Neural progenitor cell (in vitro differentiated cells): Measurements from ENCODE around the gene CCDC102A. TPM values are rescaled to one million over a fixed set of nuclear protein-coding genes. Genes with fewer than 3 reads are reported as not detected.
A peak's percentile ranks its signal among the peaks of the same experiment; 100 is the strongest.

Experiments
- DNase-seq: peaks from one replicate; pipeline ENCODE4 v3.0.0-alpha.2; 2016; ENCODE audit warnings: low spot score
- H2AFZ ChIP-seq: fragments of 200-600 bp; sonication (generic); replicated peaks from 2 replicates; pipeline ENCODE4 v1.6.1; 2016; ENCODE audit warnings: antibody characterized with exemption
- H3F3A ChIP-seq: fragments of 200-600 bp; sonication (generic); 2 replicates; pipeline ENCODE4 v1.6.1; 2016; ENCODE audit warnings: antibody characterized with exemption, low read depth
- H3K27ac ChIP-seq: fragments of 200-600 bp; sonication (generic); 2 replicates; pipeline ENCODE4 v1.5.1; 2016; ENCODE audit warnings: mild to moderate bottlenecking
- H3K27me3 ChIP-seq: fragments of 200-600 bp; sonication (generic); 2 replicates; pipeline ENCODE4 v1.6.1; 2016; ENCODE audit warnings: mild to moderate bottlenecking, moderate library complexity
- H3K36me3 ChIP-seq: fragments of 200-600 bp; sonication (generic); 2 replicates; pipeline ENCODE4 v1.5.1; 2016
- H3K4me1 ChIP-seq: fragments of 200-600 bp; sonication (generic); 2 replicates; pipeline ENCODE4 v1.6.1; 2016; ENCODE audit warnings: mixed run types
- H3K4me2 ChIP-seq: fragments of 200-600 bp; sonication (generic); 2 replicates; pipeline ENCODE4 v1.6.1; 2016
- H3K4me3 ChIP-seq: fragments of 200-600 bp; sonication (generic); 2 replicates; pipeline ENCODE4 v1.5.1; 2016
- H3K79me2 ChIP-seq: fragments of 200-600 bp; sonication (generic); 2 replicates; pipeline ENCODE4 v1.6.1; 2016; ENCODE audit warnings: low read depth
- H3K9ac ChIP-seq: fragments of 200-600 bp; sonication (generic); 2 replicates; pipeline ENCODE4 v1.6.1; 2016
- H3K9me3 ChIP-seq: fragments of 200-600 bp; sonication (generic); 2 replicates; pipeline ENCODE4 v1.5.1; 2016; ENCODE audit warnings: low read depth
- H4K20me1 ChIP-seq: fragments of 200-600 bp; sonication (generic); 2 replicates; pipeline ENCODE4 v1.6.1; 2016; ENCODE audit warnings: low read depth
- H3K27ac Mint-ChIP-seq: 3 replicates; pipeline ENCODE4 v1.8.0; 2021; ENCODE audit warnings: mixed read lengths
- H3K27me3 Mint-ChIP-seq: 2 replicates; pipeline ENCODE4 v1.8.0; 2022; ENCODE audit warnings: low read depth, mild to moderate bottlenecking, inconsistent platforms, moderate library complexity, mixed read lengths; ENCODE audit not compliant: insufficient read depth
- H3K36me3 Mint-ChIP-seq: 3 replicates; pipeline ENCODE4 v1.8.0; 2021; ENCODE audit warnings: mixed read lengths
- H3K4me1 Mint-ChIP-seq: 3 replicates; pipeline ENCODE4 v1.8.0; 2021; ENCODE audit warnings: mixed read lengths
- H3K4me3 Mint-ChIP-seq: 3 replicates; pipeline ENCODE4 v1.8.0; 2021; ENCODE audit warnings: mild to moderate bottlenecking, moderate library complexity, mixed read lengths
- H3K9me3 Mint-ChIP-seq: 3 replicates; pipeline ENCODE4 v1.8.0; 2020; ENCODE audit warnings: mixed read lengths
- CTCF ChIP-seq: fragments of 200-600 bp; sonication (generic); IDR thresholded peaks from 2 replicates; pipeline ENCODE4 v1.5.1; 2017; ENCODE audit warnings: antibody characterized with exemption, mild to moderate bottlenecking
- EZH2 ChIP-seq: fragments of 200-600 bp; sonication (generic); IDR thresholded peaks from 2 replicates; pipeline ENCODE4 v1.6.1; 2017; ENCODE audit warnings: antibody characterized with exemption, mild to moderate bottlenecking, moderate library complexity
- EZH2phosphoT487 ChIP-seq: fragments of 200-600 bp; sonication (generic); IDR thresholded peaks from 2 replicates; pipeline ENCODE4 v1.6.1; 2017; ENCODE audit warnings: antibody characterized with exemption
- total RNA-seq: library from RNA; depleted of rRNA; stranded (reverse); fragments of >200 nt; gene quantifications from 2 replicates; pipeline ENCODE4 v1.2.3, GENCODE V29; 2015; ENCODE audit warnings: low replicate concordance

Gene CCDC102A
- total RNA-seq, 1 donor from 2014 or later = 3.9 TPM

GRCh38 chr16:57479205-57479975 is 57.0 kb downstream of the CCDC102A start:
- Histone ChIP-seq H3K27ac (no peak overlapping the region), H3K4me3 (peak overlapping the region; percentile 41), H3K36me3 (no peaks in the 10 kb centered on the region), H2AFZ (peak overlapping the region; percentile 12), H3K27me3 (peaks cover 7% of the 10 kb centered on the region), H3K79me2 (no peaks in the 10 kb centered on the region), H3F3A (peaks cover 13% of the 10 kb centered on the region), H3K4me2 (peak overlapping the region; percentile 73), H4K20me1 (peaks cover 7% of the 10 kb centered on the region), H3K9ac (no peak overlapping the region), H3K9me3 (no peaks in the 10 kb centered on the region), H3K4me1 (peaks cover 44% of the 10 kb centered on the region)
- H3K36me3 Mint-ChIP-seq = no peaks in the 10 kb centered on the region
- H3K4me3 Mint-ChIP-seq = peak overlapping the region; percentile 94
- DNase-seq = peak; percentile 66
- H3K4me1 Mint-ChIP-seq = peaks cover 37% of the 10 kb centered on the region
- H3K9me3 Mint-ChIP-seq = no peaks in the 10 kb centered on the region
- H3K27ac Mint-ChIP-seq = peak overlapping the region; percentile 93
- TF ChIP-seq CTCF (no peak), EZH2 (no peak), EZH2phosphoT487 (no peak)
- peaks cover 5% of the 10 kb centered on the region for H3K27me3 Mint-ChIP-seq

GRCh38 chr16:57478396-57479204 is 57.8 kb downstream of the CCDC102A start:
- Histone ChIP-seq H2AFZ (no peak overlapping the region), H3F3A (peaks cover 13% of the 10 kb centered on the region), H3K4me1 (peaks cover 44% of the 10 kb centered on the region), H3K27me3 (peaks cover 7% of the 10 kb centered on the region), H3K79me2 (no peaks in the 10 kb centered on the region), H3K4me3 (peak overlapping the region; percentile 41), H3K9ac (no peak overlapping the region), H3K27ac (no peak overlapping the region), H3K9me3 (no peaks in the 10 kb centered on the region), H4K20me1 (peaks cover 7% of the 10 kb centered on the region), H3K4me2 (peak overlapping the region; percentile 73), H3K36me3 (no peaks in the 10 kb centered on the region)
- H3K4me1 Mint-ChIP-seq = peaks cover 37% of the 10 kb centered on the region
- no peaks in the 10 kb centered on the region for H3K9me3 Mint-ChIP-seq
- no peak for DNase-seq
- H3K27ac Mint-ChIP-seq = peak overlapping the region; percentile 14
- peak overlapping the region; percentile 82 for H3K4me3 Mint-ChIP-seq
- TF ChIP-seq CTCF = no peak
- no peak for TF ChIP-seq EZH2
- TF ChIP-seq EZH2phosphoT487 = no peak
- H3K36me3 Mint-ChIP-seq = no peaks in the 10 kb centered on the region
- H3K27me3 Mint-ChIP-seq = peaks cover 5% of the 10 kb centered on the region

- Histone ChIP-seq H3K4me1 (peaks cover 44% of the 10 kb centered on the region), H3K27ac (no peak overlapping the region), H3F3A (peaks cover 15% of the 10 kb centered on the region), H3K9me3 (no peaks in the 10 kb centered on the region), H3K27me3 (peaks cover 7% of the 10 kb centered on the region), H4K20me1 (peaks cover 10% of the 10 kb centered on the region), H3K79me2 (no peaks in the 10 kb centered on the region), H2AFZ (no peak overlapping the region), H3K4me2 (peak overlapping the region; percentile 49), H3K4me3 (no peak overlapping the region), H3K36me3 (no peaks in the 10 kb centered on the region), H3K9ac (no peak overlapping the region)
- peak overlapping the region; percentile 57 for H3K27ac Mint-ChIP-seq
- no peaks in the 10 kb centered on the region for H3K9me3 Mint-ChIP-seq
- no peaks in the 10 kb centered on the region for H3K36me3 Mint-ChIP-seq
- DNase-seq = peak; percentile 56
- H3K4me1 Mint-ChIP-seq = peaks cover 37% of the 10 kb centered on the region
- H3K27me3 Mint-ChIP-seq = peaks cover 2% of the 10 kb centered on the region
- H3K4me3 Mint-ChIP-seq = peak overlapping the region; percentile 66
- TF ChIP-seq CTCF (no peak), EZH2 (no peak), EZH2phosphoT487 (no peak)
Observed at GRCh38 chr16:57477531-57478202, 58.7 kb downstream of the CCDC102A start.
